IMR-90 (cell line): Measurements from ENCODE around the gene HORMAD2. TPM values are rescaled to one million over a fixed set of nuclear protein-coding genes. Genes with fewer than 3 reads are reported as not detected.
"Not testable (repeated sequence)": the region's sequence is repeated elsewhere in the genome, so short reads cannot be mapped to it uniquely, and the experiment has no call there.

ENCODE experiments used
- ATAC-seq: fragments of 200-7000 bp; cut with Tn5 transposase; 2 replicates; pipeline ENCODE4 v1.9.1; 2020; ENCODE audit warnings: low read depth, mild to moderate bottlenecking, moderate library complexity
- BruUV-seq: library from RNA; stranded (reverse); fragments of 400-500 nt; replicated peaks from 2 replicates; lab custom pipeline; 2021; lab: Mats Ljungman, UMichigan
- CTCF ChIA-PET: fragments of 300-600 bp; formaldehyde crosslinking; extraction: SDS; loops from one replicate; lab custom pipeline; 2021; ENCODE audit warnings: antibody characterized with exemption; lab: Yijun Ruan, JAX
- POLR2A ChIA-PET: fragments of 300-600 bp; sonication (Branson Sonifier 250); formaldehyde crosslinking; loops from one replicate; lab custom pipeline; 2022; ENCODE audit warnings: antibody characterized with exemption; ENCODE audit not compliant: unreplicated experiment; lab: Charles Lee
- DNase-seq: peaks from one replicate; pipeline ENCODE4 v3.0.0; 2013
- H2AFZ ChIP-seq: replicated peaks from 2 replicates; pipeline ENCODE3; 2013; ENCODE audit warnings: low read length, mild to moderate bottlenecking; ENCODE audit not compliant: poor library complexity
- H2AK5ac ChIP-seq: 2 replicates; pipeline ENCODE4 v1.6.1; 2013; ENCODE audit warnings: low read depth, low read length, inconsistent platforms
- H2AK9ac ChIP-seq: replicated peaks from 2 replicates; pipeline ENCODE3; 2013; ENCODE audit warnings: mild to moderate bottlenecking, low read depth, low read length, moderate library complexity; ENCODE audit not compliant: poor library complexity
- H2BK120ac ChIP-seq: 2 replicates; pipeline ENCODE4 v1.6.1; 2013; ENCODE audit warnings: low read depth, low read length, inconsistent platforms
- H2BK15ac ChIP-seq: 3 replicates; pipeline ENCODE4 v1.6.1; 2013; ENCODE audit warnings: low read depth, low read length, inconsistent platforms
- H2BK20ac ChIP-seq: 2 replicates; pipeline ENCODE4 v1.6.1; 2013; ENCODE audit warnings: low read depth, mild to moderate bottlenecking, inconsistent platforms, low read length, moderate library complexity
- H2BK5ac ChIP-seq: 2 replicates; pipeline ENCODE4 v1.6.1; 2013; ENCODE audit warnings: mild to moderate bottlenecking, low read depth, low read length, inconsistent platforms; ENCODE audit not compliant: poor library complexity, severe bottlenecking
- H3K14ac ChIP-seq: replicated peaks from 2 replicates; pipeline ENCODE4 v1.6.1; 2013; ENCODE audit warnings: low read depth, low read length, inconsistent platforms
- H3K18ac ChIP-seq: 2 replicates; pipeline ENCODE4 v1.6.1; 2013; ENCODE audit warnings: low read depth, low read length, control low read depth
- H3K23ac ChIP-seq: 2 replicates; pipeline ENCODE4 v1.6.1; 2013; ENCODE audit warnings: low read depth, low read length, inconsistent platforms
- H3K27ac ChIP-seq: 2 replicates; pipeline ENCODE4 v1.5.1; 2013; ENCODE audit warnings: mild to moderate bottlenecking, control low read depth, low read length; ENCODE audit not compliant: insufficient read depth
- H3K27me3 ChIP-seq: 2 replicates; pipeline ENCODE4 v1.6.1; 2013; ENCODE audit warnings: low read length; ENCODE audit not compliant: control insufficient read depth, insufficient read depth
- H3K36me3 ChIP-seq: 2 replicates; pipeline ENCODE4 v1.6.1; 2013; ENCODE audit warnings: low read length, mixed read lengths; ENCODE audit not compliant: control insufficient read depth, insufficient read depth
- H3K4ac ChIP-seq: 2 replicates; pipeline ENCODE4 v1.6.1; 2013; ENCODE audit warnings: low read depth, low read length, inconsistent platforms
- H3K4me1 ChIP-seq: 2 replicates; pipeline ENCODE4 v1.6.1; 2013; ENCODE audit warnings: low read length, mixed read lengths; ENCODE audit not compliant: control insufficient read depth, insufficient read depth
- H3K4me2 ChIP-seq: 2 replicates; pipeline ENCODE4 v1.6.1; 2013; ENCODE audit warnings: low read depth, mild to moderate bottlenecking, control low read depth, low read length, moderate library complexity
- H3K4me3 ChIP-seq: 2 replicates; pipeline ENCODE4 v1.5.1; 2013; ENCODE audit warnings: low read depth, mild to moderate bottlenecking, control low read depth, low read length, moderate library complexity; ENCODE audit not compliant: insufficient read depth
- H3K56ac ChIP-seq: 2 replicates; pipeline ENCODE4 v1.6.1; 2013; ENCODE audit warnings: low read length, inconsistent platforms; ENCODE audit not compliant: insufficient read depth; ENCODE audit errors: extremely low read depth
- H3K79me1 ChIP-seq, 2 experiments: 2 replicates each; pipeline ENCODE4 v1.6.1; 2013; ENCODE audit warnings: low read length in 2 of 2, inconsistent platforms in 1 of 2, low read depth in 1 of 2
- H3K9ac ChIP-seq: 2 replicates; pipeline ENCODE4 v1.6.1; 2013; ENCODE audit warnings: low read depth, low read length, control low read depth
- H3K9me1 ChIP-seq: 2 replicates; pipeline ENCODE4 v1.6.1; 2013; ENCODE audit warnings: low read length, inconsistent platforms; ENCODE audit not compliant: insufficient read depth
- H3K9me3 ChIP-seq: 2 replicates; pipeline ENCODE4 v1.6.1; 2013; ENCODE audit warnings: low read length; ENCODE audit not compliant: control insufficient read depth, insufficient read depth
- H4K20me1 ChIP-seq: 2 replicates; pipeline ENCODE4 v1.6.1; 2013; ENCODE audit warnings: low read length, inconsistent platforms; ENCODE audit not compliant: insufficient read depth
- H4K5ac ChIP-seq: 2 replicates; pipeline ENCODE4 v1.6.1; 2013; ENCODE audit warnings: mild to moderate bottlenecking, low read depth, low read length, control low read depth
- H4K8ac ChIP-seq, 2 experiments: 2 replicates each; pipeline ENCODE4 v1.6.1; 2013; ENCODE audit warnings: low read depth in 2 of 2, low read length in 2 of 2, control low read depth in 1 of 2, inconsistent platforms in 1 of 2
- H4K91ac ChIP-seq: 2 replicates; pipeline ENCODE4 v1.6.1; 2013; ENCODE audit warnings: low read depth, low read length, inconsistent platforms; ENCODE audit not compliant: insufficient read depth
- MAFK ChIP-seq: IDR thresholded peaks from 2 replicates; pipeline ENCODE4 v1.6.1; 2012; ENCODE audit warnings: low read depth, low read length, improper control_type of control experiment
- RFX5 ChIP-seq: IDR thresholded peaks from 2 replicates; pipeline ENCODE4 v1.8.0; 2012; ENCODE audit warnings: low read depth, mild to moderate bottlenecking, low read length, moderate library complexity
- WGBS, 2 experiments: methylation state at CpG; one replicate each; pipeline versions ENCODE4 v1.1.5 to v1.1.7; 2013; ENCODE audit warnings: missing lambda C conversion rate in 2 of 2; ENCODE audit not compliant: insufficient read length in 1 of 2; ENCODE audit errors: extremely low coverage in 2 of 2; 5-methylcytosine and 5-hydroxymethylcytosine counted together
- dilution Hi-C: fragments of 300-500 bp; cut with HindIII; formaldehyde crosslinking; loops from one replicate; pipeline ENCODE4 v1.14.3; 2018; ENCODE audit warnings: low sequenced_read_pairs; ENCODE audit not compliant: unreplicated experiment
- in situ Hi-C: fragments of 300-500 bp; cut with MboI; formaldehyde crosslinking; loops from 3 replicates; pipeline ENCODE4 v1.14.3; 2019; ENCODE audit warnings: low sequenced_read_pairs, inconsistent platforms, mixed read lengths
- intact Hi-C: fragments of 100-400 bp; cut with micrococcal nuclease; formaldehyde crosslinking; loops from 2 replicates; pipeline ENCODE4 v1.10.0; 2022
- polyA plus RNA-seq, 3 experiments: library from polyadenylated mRNA; depleted of rRNA; stranded (reverse); fragments of >200 nt; gene quantifications; 2 replicates each; pipeline ENCODE4 v1.2.3, GENCODE V29; 2012; ENCODE audit warnings: low replicate concordance in 1 of 3
- total RNA-seq: library from RNA; depleted of rRNA; stranded (reverse); fragments of >200 nt; gene quantifications from 2 replicates; pipeline ENCODE4 v1.2.3, GENCODE V29; 2012

Gene HORMAD2
- total and polyA plus RNA-seq, 2 of the 4 experiments (the other 2 are of a cell fraction): not detected

- CTCF ChIA-PET: interaction anchor here (1.2 kb wide), 1 partner anchor 17 kb away, joined by 3 read pairs; no protein-coding TSS in a partner anchor
- H3K27me3 ChIP-seq: no peaks in the 10 kb centered on the region
- H2BK15ac ChIP-seq: peak overlapping the region; percentile 98
- H4K5ac ChIP-seq: peak overlapping the region; percentile 89
- peak overlapping the region; percentile 96 for H3K18ac ChIP-seq
- peak overlapping the region; percentile 88 to 98 for H4K8ac ChIP-seq
- WGBS, 2 experiments: 83% methylated on average over 1 of the region's 4 CpGs; no CpG with 5 or more reads in 1 of the 2 experiments
- dilution Hi-C loops (no loop called here), in situ Hi-C loops (no loop called here), intact Hi-C loops (loop anchor here (5.0 kb wide), 1 partner anchor 38 kb away; no protein-coding TSS in a partner anchor)
- H2AK9ac ChIP-seq: no peak overlapping the region
- peak overlapping the region; percentile 87 for H3K14ac ChIP-seq
- DNase-seq (no peak), ATAC-seq (no peak)
- H3K4ac ChIP-seq: peak overlapping the region; percentile 94
- H3K27ac ChIP-seq: peak overlapping the region; percentile 89
- H3K9me3 ChIP-seq: peaks cover 3% of the 10 kb centered on the region
- POLR2A ChIA-PET: no interaction called here
- H3K36me3 ChIP-seq: no peaks in the 10 kb centered on the region
- no peak overlapping the region for H2AFZ ChIP-seq
- BruUV-seq: no TSS peak
- H3K9ac ChIP-seq: no peak overlapping the region
- peak overlapping the region; percentile 98 for H2BK20ac ChIP-seq
- peaks cover 28% of the 10 kb centered on the region for H3K4me1 ChIP-seq
- H2BK120ac ChIP-seq: peak overlapping the region; percentile 99
- H2AK5ac ChIP-seq: peak overlapping the region; percentile 97
- peak overlapping the region; percentile 99 for H2BK5ac ChIP-seq
- no peak overlapping the region for H3K4me3 ChIP-seq
- H3K79me1 ChIP-seq: peaks cover 0 to 6% of the 10 kb centered on the region in 2 experiments; a peak in 2 of 4 replicates
- no peak overlapping the region for H3K23ac ChIP-seq
- H4K20me1 ChIP-seq: peaks cover 4% of the 10 kb centered on the region; the same call in 1 of the 2 replicates
- peaks cover 34% of the 10 kb centered on the region for H3K9me1 ChIP-seq
- no peak for TF ChIP-seq MAFK
- TF ChIP-seq RFX5: no peak
- no peak overlapping the region for H3K4me2 ChIP-seq
- H3K56ac ChIP-seq: peak overlapping the region; percentile 50; the same call in 1 of the 2 replicates
- peak overlapping the region; percentile 97 for H4K91ac ChIP-seq
Measured at GRCh38 chr22:30198921-30199320, 118.7 kb downstream of the HORMAD2 start.

DNA sequence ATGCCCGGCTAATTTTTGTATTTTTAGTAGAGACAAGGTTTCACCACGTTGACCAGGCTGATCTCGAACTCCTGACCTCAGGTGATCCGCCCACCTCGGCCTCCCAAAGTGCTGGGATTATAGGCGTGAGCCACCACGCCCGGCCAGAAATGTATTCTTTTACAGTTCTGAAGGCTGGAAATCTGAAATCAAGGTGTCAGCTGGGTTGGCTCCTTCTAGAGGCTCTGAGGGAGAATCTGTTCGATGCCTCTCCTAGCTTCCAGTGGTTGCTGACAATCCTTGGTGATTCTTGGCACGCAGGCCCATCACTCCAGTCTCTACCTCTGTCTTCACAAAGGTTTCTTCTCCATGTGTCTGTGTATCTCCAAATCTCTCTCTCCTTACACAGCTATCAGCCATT lies 120.6 kb downstream of the HORMAD2 start:
- Histone ChIP-seq H2AK5ac (peak overlapping the region; percentile 80), H4K5ac (peak overlapping the region; percentile 43; the same call in 1 of the 2 replicates), H3K14ac (0 out of 2 replicates have a peak overlapping the region, but pooled peaks have one; percentile 5), H4K8ac (peak overlapping the region in 1 of 2 experiments; percentile 79; a peak in 2 of 4 replicates), H3K18ac (peak overlapping the region; percentile 54), H4K91ac (peak overlapping the region; percentile 62), H2BK120ac (peak overlapping the region; percentile 80), H3K4ac (peak overlapping the region; percentile 59), H2BK20ac (peak overlapping the region; percentile 42), H2BK5ac (peak overlapping the region; percentile 37), H3K4me1 (peaks cover 36% of the 10 kb centered on the region), H2BK15ac (peak overlapping the region; percentile 83; the same call in 1 of the 3 replicates), H3K27ac (peak overlapping the region; percentile 27; the same call in 1 of the 2 replicates), H3K9me1 (peaks cover 32% of the 10 kb centered on the region)
- intact Hi-C loops, H3K4me3 ChIP-seq, POLR2A ChIA-PET, H3K23ac ChIP-seq, H4K20me1 ChIP-seq, H2AFZ ChIP-seq, BruUV-seq, H2AK9ac ChIP-seq, H3K56ac ChIP-seq, ATAC-seq, CTCF ChIA-PET, H3K9me3 ChIP-seq, H3K27me3 ChIP-seq, H3K4me2 ChIP-seq, H3K79me1 ChIP-seq, H3K36me3 ChIP-seq, dilution Hi-C loops, H3K9ac ChIP-seq, DNase-seq: not testable (repeated sequence)
- 80% methylated on average over 1 of the region's 10 CpGs; no CpG with 5 or more reads in 1 of the 2 experiments for WGBS, 2 experiments
- in situ Hi-C loops: loop anchor here (5.0 kb wide), 1 partner anchor 89 kb away; no protein-coding TSS in a partner anchor
